ENCODE measurements around the gene MAB21L1. TPM values are rescaled to one million over a fixed set of nuclear protein-coding genes. Genes with fewer than 3 reads are reported as not detected.

Gene MAB21L1
- total RNA-seq = 0.32 and 1.4 TPM in 2 replicates

GRCh38 chr13:35475960-35476943, at the start of gene MAB21L1:
Gene MAB21L1, minus strand, starts transcription at chr13:35476689. Its CDS starts 551 bp downstream, at chr13:35476138.

Measured in cardiac atrium fibroblast (primary cell).